NOMO-1 (cell line): ENCODE data around the gene PILRB.

Source experiments
- DNase-seq, 2 experiments: peaks; one replicate each; lab custom pipeline; 2025; ENCODE audit not compliant: unreplicated experiment in 2 of 2; lab: John Stamatoyannopoulos, UW

The PILRB gene

GRCh38 chr7:100400656-100401055 lies 42.7 kb downstream of the PILRB start:
- no peak for DNase-seq

- no peak for DNase-seq
Measured at GRCh38 chr7:100401811-100402210, 43.9 kb downstream of the PILRB start.

- DNase-seq, result no peak
Measured at GRCh38 chr7:100402241-100402640, 44.3 kb downstream of the PILRB start.

GRCh38 chr7:100406767-100407166 lies 48.9 kb downstream of the PILRB start:
- DNase-seq, result no peak

GRCh38 chr7:100407285-100408180 lies 49.6 kb downstream of the PILRB start:
- peak; percentile 65 to 83 for DNase-seq

GRCh38 chr7:100411101-100411500 lies 53.2 kb downstream of the PILRB start:
- no peak for DNase-seq

- peak; percentile 32 to 60 for DNase-seq
Measured at GRCh38 chr7:100413346-100413745, 55.4 kb downstream of the PILRB start.

GRCh38 chr7:100413889-100414288 lies 56.0 kb downstream of the PILRB start:
- DNase-seq, result no peak

- no peak for DNase-seq
Measured at GRCh38 chr7:100415448-100415847, 57.5 kb downstream of the PILRB start.
